ENCODE data around the gene MED14.

MED14 gene

GRCh38 chrX:40727581-40728252, 7.6 kb downstream of the MED14 start:
- no peak for TF ChIP-seq EGR1 (IDR thresholded peaks at IDR 0.05)
- TF ChIP-seq MAX (IDR thresholded peaks at IDR 0.05): no peak

GRCh38 chrX:40727093-40727492, 8.2 kb downstream of the MED14 start:
- no peak for TF ChIP-seq ZBTB7A (IDR thresholded peaks at IDR 0.05; ENCODE audit: low read depth)
- no peak for TF ChIP-seq RAD21 (IDR thresholded peaks at IDR 0.05; ENCODE audit: low read depth)
- TF ChIP-seq MAX (IDR thresholded peaks at IDR 0.05): no peak
- TF ChIP-seq CEBPB (IDR thresholded peaks at IDR 0.05): no peak
- no peak for TF ChIP-seq TCF12 (IDR thresholded peaks at IDR 0.05; ENCODE audit: low read depth)
- TF ChIP-seq USF1 (IDR thresholded peaks at IDR 0.05): no peak
- no peak for TF ChIP-seq TEAD4 (IDR thresholded peaks at IDR 0.05)
- TF ChIP-seq EGR1 (IDR thresholded peaks at IDR 0.05): no peak
- no peak for TF ChIP-seq REST (IDR thresholded peaks at IDR 0.05; ENCODE audit: low read depth)
- TF ChIP-seq CREB1 (IDR thresholded peaks at IDR 0.05; ENCODE audit: low read depth): no peak
- TF ChIP-seq EP300 (IDR thresholded peaks at IDR 0.05; ENCODE audit: borderline replicate concordance): no peak
- no peak for TF ChIP-seq TAF1 (IDR thresholded peaks at IDR 0.05; ENCODE audit: low read depth)
- TF ChIP-seq FOXM1 (IDR thresholded peaks at IDR 0.05; ENCODE audit: borderline replicate concordance, low read depth): no peak
- TF ChIP-seq YY1 (IDR thresholded peaks at IDR 0.05; ENCODE audit: low read depth): no peak
- TF ChIP-seq NFIC (IDR thresholded peaks at IDR 0.05): no peak

- TF ChIP-seq RAD21 (IDR thresholded peaks at IDR 0.05; ENCODE audit: low read depth): no peak
- TF ChIP-seq CEBPB (IDR thresholded peaks at IDR 0.05): no peak
- TF ChIP-seq YY1 (IDR thresholded peaks at IDR 0.05; ENCODE audit: low read depth): no peak
- TF ChIP-seq MAX (IDR thresholded peaks at IDR 0.05): no peak
- TF ChIP-seq REST (IDR thresholded peaks at IDR 0.05; ENCODE audit: low read depth): no peak
- no peak for TF ChIP-seq NFIC (IDR thresholded peaks at IDR 0.05)
Measured at GRCh38 chrX:40722930-40723329, 12.4 kb downstream of the MED14 start.

- TF ChIP-seq TEAD4 (IDR thresholded peaks at IDR 0.05) (no peak), ZBTB7A (IDR thresholded peaks at IDR 0.05; ENCODE audit: low read depth) (no peak), REST (IDR thresholded peaks at IDR 0.05; ENCODE audit: low read depth) (no peak), TCF12 (IDR thresholded peaks at IDR 0.05; ENCODE audit: low read depth) (no peak), RAD21 (IDR thresholded peaks at IDR 0.05; ENCODE audit: low read depth) (no peak), YY1 (IDR thresholded peaks at IDR 0.05; ENCODE audit: low read depth) (no peak), USF1 (IDR thresholded peaks at IDR 0.05) (no peak)
Measured at GRCh38 chrX:40721489-40722106, 13.7 kb downstream of the MED14 start.

GRCh38 chrX:40720792-40721191, 14.6 kb downstream of the MED14 start:
- no peak for TF ChIP-seq CEBPB (IDR thresholded peaks at IDR 0.05)
- TF ChIP-seq REST (IDR thresholded peaks at IDR 0.05; ENCODE audit: low read depth): no peak
